CD4-positive, alpha-beta T cell (primary cell): ENCODE results near the gene STARD3. TPM values are rescaled to one million over a fixed set of nuclear protein-coding genes. Genes with fewer than 3 reads are reported as not detected.

Experiments used
- ATAC-seq: fragments of 200-7000 bp; cut with Tn5 transposase; one replicate; pipeline ENCODE4 v1.10.0; 2022; ENCODE audit warnings: mild to moderate bottlenecking; ENCODE audit not compliant: poor library complexity
- CTCF ChIA-PET: fragments of 350-600 bp; sonication (Branson Sonifier 250); formaldehyde crosslinking; loops from one replicate; lab custom pipeline; 2021; ENCODE audit warnings: antibody characterized with exemption, inconsistent platforms; lab: Charles Lee
- POLR2A ChIA-PET: fragments of 350-600 bp; sonication (Branson Sonifier 250); formaldehyde crosslinking; loops from one replicate; lab custom pipeline; 2021; ENCODE audit warnings: antibody characterized with exemption, inconsistent platforms; lab: Charles Lee
- DNase-seq, 14 experiments: peaks; one replicate each; pipeline ENCODE4 v3.0.0-alpha.2; 2013 to 2020; ENCODE audit warnings: mixed read lengths in 2 of 14
- H3K27ac ChIP-seq, 2 donors: one replicate each; pipeline versions ENCODE4 v1.5.1 to v1.7.0; 2013; ENCODE audit warnings: low read length in 2 of 2, low read depth in 1 of 2, mild to moderate bottlenecking in 1 of 2
- H3K27me3 ChIP-seq, 2 experiments: 1 replicate in 1 of 2; 2 replicates in 1 of 2; pipeline versions ENCODE4 v1.6.1 to v1.7.0; 2013; ENCODE audit warnings: low read length in 2 of 2, control low read depth in 1 of 2, mild to moderate bottlenecking in 1 of 2, moderate library complexity in 1 of 2; ENCODE audit not compliant: insufficient read depth in 2 of 2, control insufficient read depth in 1 of 2
- H3K36me3 ChIP-seq: one replicate; pipeline ENCODE4 v1.6.1; 2013; ENCODE audit warnings: low read length, control low read depth; ENCODE audit not compliant: insufficient read depth
- H3K4me1 ChIP-seq: one replicate; pipeline ENCODE4 v1.6.1; 2013; ENCODE audit warnings: low read length, control low read depth; ENCODE audit not compliant: insufficient read depth
- H3K4me3 ChIP-seq: one replicate; pipeline ENCODE4 v1.5.1; 2013; ENCODE audit warnings: mild to moderate bottlenecking, low read length, moderate library complexity
- H3K9me3 ChIP-seq, 2 experiments: 1 replicate in 1 of 2; 2 replicates in 1 of 2; pipeline versions ENCODE4 v1.6.1 to v1.7.0; 2013; ENCODE audit warnings: low read length in 2 of 2, mild to moderate bottlenecking in 2 of 2, control low read depth in 1 of 2, moderate library complexity in 1 of 2; ENCODE audit not compliant: control insufficient read depth in 1 of 2, insufficient read depth in 1 of 2
- H3K27ac Mint-ChIP-seq: one replicate; pipeline ENCODE4 v1.8.0; 2020; ENCODE audit warnings: mixed read lengths
- H3K27me3 Mint-ChIP-seq: one replicate; pipeline ENCODE4 v1.8.0; 2021; ENCODE audit warnings: mixed read lengths
- H3K36me3 Mint-ChIP-seq: one replicate; pipeline ENCODE4 v1.8.0; 2021; ENCODE audit warnings: low read depth, mixed read lengths
- H3K4me1 Mint-ChIP-seq: one replicate; pipeline ENCODE4 v1.8.0; 2021; ENCODE audit warnings: low read depth, mixed read lengths
- H3K4me3 Mint-ChIP-seq: one replicate; pipeline ENCODE4 v1.8.0; 2020; ENCODE audit warnings: mild to moderate bottlenecking, mixed read lengths
- H3K9me3 Mint-ChIP-seq: one replicate; pipeline ENCODE4 v1.8.0; 2020; ENCODE audit warnings: mixed read lengths
- CTCF ChIP-seq: fragments of 200-600 bp; IDR thresholded peaks from one replicate; pipeline ENCODE4 v1.8.0; 2022; ENCODE audit warnings: antibody characterized with exemption, mild to moderate bottlenecking
- intact Hi-C, 2 experiments: fragments of 100-400 bp; cut with DNase I in 1 of 2; cut with micrococcal nuclease in 1 of 2; formaldehyde crosslinking; loops; one replicate each; pipeline versions ENCODE4 v1.15.1 to v1.9.0; 2023 to 2025; cut with DNase I, micrococcal nuclease
- total RNA-seq, 174 experiments: library from RNA in 2 of 174; stranded (reverse) in 2 of 174; gene quantifications; one replicate each; pipeline ENCODE4 v1.2.3 and lab custom pipeline; 2021 to 2026

STARD3 gene
- total RNA-seq, 2 experiments from 2014 or later = 96.5 to 99.9 TPM

- Histone ChIP-seq H3K27ac (no peak overlapping the region), H3K27me3 (peaks cover 30 to 39% of the 10 kb centered on the region in 2 experiments), H3K4me3 (no peak overlapping the region), H3K4me1 (peaks cover 30% of the 10 kb centered on the region), H3K9me3 (peaks cover 0 to 7% of the 10 kb centered on the region in 2 experiments), H3K36me3 (no peaks in the 10 kb centered on the region)
- ATAC-seq (no peak), DNase-seq (no peak)
- intact Hi-C loops = loop anchor here (10.0 kb wide), 2 partner anchors 235 to 325 kb away; partner anchors contain the start of genes IKZF3 (in 1 of the 2) and ZPBP2 (in 1 of the 2)
- Mint-ChIP-seq H3K4me1 (peaks cover 25% of the 10 kb centered on the region), H3K4me3 (no peak overlapping the region), H3K27ac (no peak overlapping the region), H3K36me3 (no peaks in the 10 kb centered on the region), H3K27me3 (peaks cover 43% of the 10 kb centered on the region), H3K9me3 (no peaks in the 10 kb centered on the region)
- POLR2A ChIA-PET = interaction anchor here (1.6 kb wide), 1 partner anchor 101 kb away, joined by 3 read pairs; the partner anchor contains the start of gene MIEN1
- TF ChIP-seq CTCF = no peak
- CTCF ChIA-PET = interaction anchor here (5.7 kb wide), 1 partner anchor 7 kb away, joined by 65 read pairs; no protein-coding TSS in a partner anchor
These were observed 7.0 kb upstream of the STARD3 start for GRCh38 chr17:39629898-39630297.

- H3K9me3 Mint-ChIP-seq = no peaks in the 10 kb centered on the region
- intact Hi-C loops = loop anchor here in 1 of 2 experiments (10.0 kb wide), 1 partner anchor 323 kb away; no protein-coding TSS in a partner anchor
- no peaks in the 10 kb centered on the region for H3K36me3 ChIP-seq
- H3K4me3 Mint-ChIP-seq = no peak overlapping the region
- peaks cover 30% of the 10 kb centered on the region for H3K4me1 Mint-ChIP-seq
- H3K27ac Mint-ChIP-seq = no peak overlapping the region
- DNase-seq = no peak
- peaks cover 0 to 5% of the 10 kb centered on the region in 2 experiments for H3K9me3 ChIP-seq
- H3K4me1 ChIP-seq = peaks cover 41% of the 10 kb centered on the region
- POLR2A ChIA-PET = no interaction called here
- CTCF ChIA-PET = interaction anchor here (1.0 to 5.7 kb wide), 2 partner anchors 9 to 99 kb away, joined by 3 to 65 read pairs; partner anchors contain the start of gene MIEN1
- no peaks in the 10 kb centered on the region for H3K36me3 Mint-ChIP-seq
- peaks cover 30% of the 10 kb centered on the region for H3K27me3 Mint-ChIP-seq
- H3K27ac ChIP-seq = no peak overlapping the region
- ATAC-seq = no peak
- peaks cover 18 to 26% of the 10 kb centered on the region in 2 experiments for H3K27me3 ChIP-seq
- H3K4me3 ChIP-seq = no peak overlapping the region
- TF ChIP-seq CTCF = no peak
These were observed 5.5 kb upstream of the STARD3 start for GRCh38 chr17:39631403-39631802.

GRCh38 chr17:39632153-39632941 lies 4.6 kb upstream of the STARD3 start:
- peaks cover 36% of the 10 kb centered on the region for H3K4me1 Mint-ChIP-seq
- no peaks in the 10 kb centered on the region for H3K36me3 ChIP-seq
- H3K27ac Mint-ChIP-seq = no peak overlapping the region
- peaks cover 9 to 21% of the 10 kb centered on the region in 2 experiments for H3K27me3 ChIP-seq
- H3K27me3 Mint-ChIP-seq = peaks cover 24% of the 10 kb centered on the region
- no peak overlapping the region for H3K4me3 Mint-ChIP-seq
- ATAC-seq (no peak), DNase-seq (no peak)
- ChIA-PET POLR2A (no interaction called here), CTCF (interaction anchor here (5.7 kb wide), 1 partner anchor 10 kb away, joined by 65 read pairs; no protein-coding TSS in a partner anchor)
- H3K9me3 ChIP-seq = no peaks in the 10 kb centered on the region
- TF ChIP-seq CTCF = no peak
- no peaks in the 10 kb centered on the region for H3K9me3 Mint-ChIP-seq
- peaks cover 36% of the 10 kb centered on the region for H3K4me1 ChIP-seq
- H3K27ac ChIP-seq = no peak overlapping the region
- intact Hi-C loops = loop anchor here in 1 of 2 experiments (10.0 kb wide), 1 partner anchor 322 kb away; no protein-coding TSS in a partner anchor
- no peak overlapping the region for H3K4me3 ChIP-seq
- H3K36me3 Mint-ChIP-seq = peaks cover 2% of the 10 kb centered on the region
